HepG2 (cell line): Measurements from ENCODE around the gene OTUD1.

Source experiments
- CTCF ChIP-seq: sonication (generic); formaldehyde crosslinking; IDR thresholded peaks from 2 replicates; pipeline ENCODE4 v1.5.0; 2020; ENCODE audit warnings: mild to moderate bottlenecking, missing genetic modification reagents, moderate library complexity
- GATA4 ChIP-seq: sonication (generic); IDR thresholded peaks from 2 replicates; pipeline ENCODE4 v1.6.1; 2016; ENCODE audit warnings: antibody characterized with exemption, low read depth, borderline replicate concordance
- MXI1 ChIP-seq: IDR thresholded peaks from 3 replicates; pipeline ENCODE4 v1.6.1; 2012; ENCODE audit warnings: low read depth, low read length, inconsistent platforms, borderline replicate concordance
- NBN ChIP-seq: fragments of 450-650 bp; conservative IDR thresholded peaks from 2 replicates; pipeline ENCODE4 v1.6.1; 2017
- PHB2 ChIP-seq: fragments of 450-650 bp; IDR thresholded peaks from 2 replicates; pipeline ENCODE4 v1.6.1; 2018; ENCODE audit not compliant: partially characterized antibody
- ZNF274 ChIP-seq: sonication (generic); formaldehyde crosslinking; IDR thresholded peaks from 2 replicates; pipeline ENCODE4 v1.5.1; 2020; ENCODE audit warnings: mild to moderate bottlenecking, missing genetic modification reagents
- ZNF576 ChIP-seq: sonication (generic); formaldehyde crosslinking; IDR thresholded peaks from 2 replicates; pipeline ENCODE4 v1.4.0; 2020; ENCODE audit warnings: mild to moderate bottlenecking, missing genetic modification reagents
- ZNF768 ChIP-seq: sonication (generic); formaldehyde crosslinking; IDR thresholded peaks from 2 replicates; pipeline ENCODE4 v1.4.0; 2020; ENCODE audit warnings: missing genetic modification reagents
- TF ChIP-seq, protein P1 (sequence below): fragments of 450-650 bp; IDR thresholded peaks from 2 replicates; pipeline ENCODE4 v1.6.1; 2017; ENCODE audit warnings: mild to moderate bottlenecking

DNA sequence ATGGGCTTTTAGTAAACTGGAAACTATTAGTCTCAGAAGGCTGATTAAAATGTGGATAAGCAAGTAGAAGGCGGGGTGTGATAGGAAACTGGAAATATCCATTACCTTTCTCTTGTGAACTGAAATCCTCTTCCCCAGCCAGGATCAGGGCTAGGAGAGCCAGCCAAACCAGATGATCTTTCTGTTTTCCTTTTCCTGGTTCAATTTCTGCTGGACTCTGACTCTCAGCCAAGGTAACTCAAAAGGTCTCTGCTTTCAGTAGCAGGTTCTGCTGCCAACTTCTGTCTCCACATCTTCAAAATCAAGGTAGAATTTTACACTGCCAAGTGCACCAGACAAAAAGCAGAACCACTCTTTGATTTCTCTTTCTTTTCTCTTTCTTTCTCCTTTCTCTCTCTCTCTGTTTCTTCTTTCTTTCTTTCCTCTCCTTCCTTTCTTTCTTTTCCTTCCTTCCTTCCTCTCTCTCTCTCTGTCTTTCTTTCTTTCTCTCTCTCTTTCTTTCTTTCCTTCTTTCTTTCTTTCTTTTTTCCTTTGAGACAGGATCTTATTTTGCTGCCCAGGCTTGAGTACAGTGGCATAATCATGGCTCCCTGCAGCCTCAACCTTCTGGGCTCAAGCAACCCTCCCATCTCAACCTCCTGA lies 30.8 kb downstream of the OTUD1 start:
- TF ChIP-seq NBN (no peak), PHB2 (no peak), MXI1 (no peak), ZNF576 (CRISPR knock-in tag) (no peak), CTCF (CRISPR knock-in tag) (no peak), GATA4 (no peak), ZNF274 (CRISPR knock-in tag) (no peak), ZNF768 (CRISPR knock-in tag) (no peak)
- TF ChIP-seq, protein P1, sequence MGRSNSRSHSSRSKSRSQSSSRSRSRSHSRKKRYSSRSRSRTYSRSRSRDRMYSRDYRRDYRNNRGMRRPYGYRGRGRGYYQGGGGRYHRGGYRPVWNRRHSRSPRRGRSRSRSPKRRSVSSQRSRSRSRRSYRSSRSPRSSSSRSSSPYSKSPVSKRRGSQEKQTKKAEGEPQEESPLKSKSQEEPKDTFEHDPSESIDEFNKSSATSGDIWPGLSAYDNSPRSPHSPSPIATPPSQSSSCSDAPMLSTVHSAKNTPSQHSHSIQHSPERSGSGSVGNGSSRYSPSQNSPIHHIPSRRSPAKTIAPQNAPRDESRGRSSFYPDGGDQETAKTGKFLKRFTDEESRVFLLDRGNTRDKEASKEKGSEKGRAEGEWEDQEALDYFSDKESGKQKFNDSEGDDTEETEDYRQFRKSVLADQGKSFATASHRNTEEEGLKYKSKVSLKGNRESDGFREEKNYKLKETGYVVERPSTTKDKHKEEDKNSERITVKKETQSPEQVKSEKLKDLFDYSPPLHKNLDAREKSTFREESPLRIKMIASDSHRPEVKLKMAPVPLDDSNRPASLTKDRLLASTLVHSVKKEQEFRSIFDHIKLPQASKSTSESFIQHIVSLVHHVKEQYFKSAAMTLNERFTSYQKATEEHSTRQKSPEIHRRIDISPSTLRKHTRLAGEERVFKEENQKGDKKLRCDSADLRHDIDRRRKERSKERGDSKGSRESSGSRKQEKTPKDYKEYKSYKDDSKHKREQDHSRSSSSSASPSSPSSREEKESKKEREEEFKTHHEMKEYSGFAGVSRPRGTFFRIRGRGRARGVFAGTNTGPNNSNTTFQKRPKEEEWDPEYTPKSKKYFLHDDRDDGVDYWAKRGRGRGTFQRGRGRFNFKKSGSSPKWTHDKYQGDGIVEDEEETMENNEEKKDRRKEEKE = no peak
